Measurements from ENCODE around the gene SPEN. TPM values are rescaled to one million over a fixed set of nuclear protein-coding genes. Genes with fewer than 3 reads are reported as not detected.
A peak's percentile ranks its signal among the peaks of the same experiment; 100 is the strongest.

Gene SPEN
- polyA plus RNA-seq, 6 donors from 2014 or later = 0.96 to 63.0 (median 11.5) TPM

DNA sequence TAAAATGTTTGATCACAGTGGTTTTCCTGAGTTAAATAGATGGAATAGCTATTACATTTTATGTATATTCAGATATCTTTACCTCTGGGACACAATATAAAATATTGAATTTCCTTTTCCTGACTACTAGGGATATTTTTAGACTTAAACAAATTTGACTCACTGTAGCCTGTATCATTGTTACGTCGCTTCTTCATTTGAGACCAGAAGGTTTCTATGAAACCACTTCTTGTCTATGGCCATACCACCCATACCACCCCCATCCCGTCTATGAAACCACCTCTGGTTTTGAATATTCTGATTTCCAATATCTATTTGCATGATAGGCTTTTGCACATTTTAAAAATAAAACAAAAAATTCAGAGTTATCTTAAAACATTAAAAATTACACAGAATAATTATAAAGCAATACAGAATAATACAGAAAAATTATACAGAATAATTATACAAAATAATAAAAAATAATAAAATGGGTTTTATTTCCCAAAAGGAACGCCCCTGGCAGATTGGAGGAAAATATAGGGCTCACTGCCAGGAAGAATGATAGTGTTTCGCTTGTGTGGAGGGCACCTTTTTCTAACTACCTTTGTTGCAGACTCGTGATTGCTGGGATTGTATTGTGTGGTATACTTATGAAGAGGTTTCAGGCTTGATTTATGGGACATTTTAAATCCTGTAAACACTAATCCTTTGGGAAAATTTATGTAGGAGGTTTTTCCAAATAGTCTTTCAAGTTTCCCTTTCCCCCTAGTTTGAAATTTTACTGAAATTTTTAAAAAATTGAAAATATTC lies 4.7 kb downstream of the SPEN start:
- H3K27me3 Mint-ChIP-seq = no peaks in the 10 kb centered on the region
- peak overlapping the region in 5 of 6 donors; percentile 57 to 95 (median 87) for H3K27ac Mint-ChIP-seq
- H3K9me3 Mint-ChIP-seq = no peaks in the 10 kb centered on the region
- peaks cover 37 to 64% (median 43%) of the 10 kb centered on the region in 3 donors for H3K4me1 Mint-ChIP-seq
- H3K4me3 Mint-ChIP-seq = peak overlapping the region; percentile 42 to 96 (median 74)
- DNase-seq = peak; percentile 49
- H3K36me3 Mint-ChIP-seq = no peaks in the 10 kb centered on the region
- peak in 1 of 2 donors; percentile 17 for ATAC-seq (ENCODE audit: low read depth in 2 of 2)

DNA sequence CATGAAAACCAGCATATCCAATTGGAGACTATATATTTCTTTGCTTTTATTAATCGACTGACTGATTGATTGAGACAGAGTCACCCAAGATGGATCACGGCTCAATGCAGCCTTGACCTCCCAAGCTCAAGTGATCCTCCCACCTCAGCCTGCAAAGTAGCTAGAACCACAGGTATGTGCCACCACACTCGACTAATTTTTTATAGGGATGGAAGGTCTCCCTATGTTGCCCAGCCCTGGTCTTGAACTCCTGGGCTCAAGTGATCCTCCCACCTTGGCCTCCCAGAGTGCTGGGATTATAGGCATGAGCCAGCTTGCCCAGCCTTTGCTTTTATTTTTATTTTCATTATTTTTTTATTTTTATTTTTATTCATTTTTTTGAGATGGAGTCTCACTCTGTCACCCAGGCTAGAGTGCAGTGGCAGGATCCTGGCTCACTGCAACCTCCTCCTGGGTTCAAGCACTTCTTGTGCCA lies 5.4 kb downstream of the SPEN start:
- H3K36me3 Mint-ChIP-seq = no peaks in the 10 kb centered on the region

DNA sequence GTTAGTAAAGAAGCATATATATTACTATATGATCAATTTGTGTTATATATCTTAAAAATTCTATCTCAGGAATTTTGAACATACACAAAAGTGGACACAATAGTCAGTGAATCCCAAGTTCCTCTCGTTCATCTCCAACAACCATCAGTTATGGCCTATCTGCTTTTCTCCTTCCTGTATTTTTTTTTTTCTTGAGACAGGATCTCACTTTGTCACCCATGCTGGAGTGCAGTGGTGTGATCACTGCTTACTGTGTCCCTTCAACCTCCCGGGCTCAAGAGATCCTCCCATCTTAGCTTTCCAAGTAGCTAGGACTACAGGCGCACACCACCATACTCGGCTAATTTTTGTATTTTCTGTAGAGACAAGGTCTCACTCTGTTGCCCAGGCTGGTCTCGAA lies 9.4 kb downstream of the SPEN start:
- H3K27ac Mint-ChIP-seq = peak overlapping the region in 2 of 6 donors; percentile 38 to 85
- peaks cover 16 to 61% (median 28%) of the 10 kb centered on the region in 3 donors for H3K4me1 Mint-ChIP-seq
- DNase-seq = no peak
- H3K36me3 Mint-ChIP-seq = no peaks in the 10 kb centered on the region
- peak overlapping the region in 1 of 8 donors; percentile 45 for H3K4me3 Mint-ChIP-seq
- ATAC-seq (ENCODE audit: low read depth in 2 of 2) = no peak
- H3K9me3 Mint-ChIP-seq = no peaks in the 10 kb centered on the region
- H3K27me3 Mint-ChIP-seq = no peaks in the 10 kb centered on the region

More for the DNA sequence above, 5.4 kb downstream of the SPEN start:
- Mint-ChIP-seq H3K4me1 (peaks cover 37 to 66% (median 45%) of the 10 kb centered on the region in 3 donors), H3K27me3 (no peaks in the 10 kb centered on the region), H3K27ac (peak overlapping the region in 3 of 6 donors; percentile 66 to 81 (median 69)), H3K4me3 (peak overlapping the region in 4 of 8 donors; percentile 33 to 47 (median 40)), H3K9me3 (no peaks in the 10 kb centered on the region)
- DNase-seq = no peak
- ATAC-seq (ENCODE audit: low read depth in 2 of 2) = no peak

DNA sequence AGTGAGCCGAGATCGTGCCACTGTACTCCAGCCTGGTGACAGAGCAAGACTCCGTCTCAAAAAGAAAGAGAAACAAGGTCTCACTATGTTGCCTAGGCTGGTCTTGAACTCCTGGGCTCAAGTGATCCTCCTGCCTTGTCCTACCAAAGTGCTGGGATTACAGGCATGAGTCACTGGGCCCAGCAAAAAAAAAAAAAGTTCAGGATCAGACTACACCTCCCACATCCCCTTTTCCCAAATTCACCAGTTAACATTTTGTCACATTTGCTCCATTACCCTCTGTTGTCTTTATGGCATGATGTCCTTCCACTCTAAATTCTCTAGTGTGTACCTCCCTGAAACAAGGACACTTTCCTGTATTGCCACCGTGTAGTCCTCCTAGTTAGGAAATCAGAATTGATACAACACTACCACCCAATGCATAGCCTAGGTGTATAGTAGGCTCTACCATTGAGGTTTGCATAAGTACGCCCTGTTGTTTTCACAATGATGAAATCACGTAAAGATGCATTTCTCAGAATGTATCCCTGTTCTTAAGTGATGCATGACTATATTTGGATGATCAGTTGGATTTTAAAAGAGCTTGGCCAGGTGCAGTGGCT lies 10.7 kb downstream of the SPEN start:
- ATAC-seq (ENCODE audit: low read depth in 2 of 2) (no peak), DNase-seq (no peak)
- peak overlapping the region in 3 of 6 donors; percentile 6 to 33 (median 29) for H3K27ac Mint-ChIP-seq
- H3K36me3 Mint-ChIP-seq = no peaks in the 10 kb centered on the region
- H3K27me3 Mint-ChIP-seq = no peaks in the 10 kb centered on the region
- peak overlapping the region in 4 of 8 donors; percentile 2 to 42 (median 30) for H3K4me3 Mint-ChIP-seq
- H3K4me1 Mint-ChIP-seq = peaks cover 6 to 57% (median 32%) of the 10 kb centered on the region in 3 donors
- no peaks in the 10 kb centered on the region for H3K9me3 Mint-ChIP-seq

GRCh38 chr1:15858672-15859372 lies 11.3 kb downstream of the SPEN start:
- no peak for DNase-seq
- Mint-ChIP-seq H3K27ac (peak overlapping the region in 1 of 6 donors; percentile 6), H3K36me3 (no peaks in the 10 kb centered on the region), H3K4me1 (peaks cover 11 to 60% (median 38%) of the 10 kb centered on the region in 3 donors), H3K4me3 (peak overlapping the region in 2 of 8 donors; percentile 20 to 41), H3K27me3 (no peaks in the 10 kb centered on the region), H3K9me3 (no peaks in the 10 kb centered on the region)
- no peak for ATAC-seq (ENCODE audit: low read depth in 2 of 2)

DNA sequence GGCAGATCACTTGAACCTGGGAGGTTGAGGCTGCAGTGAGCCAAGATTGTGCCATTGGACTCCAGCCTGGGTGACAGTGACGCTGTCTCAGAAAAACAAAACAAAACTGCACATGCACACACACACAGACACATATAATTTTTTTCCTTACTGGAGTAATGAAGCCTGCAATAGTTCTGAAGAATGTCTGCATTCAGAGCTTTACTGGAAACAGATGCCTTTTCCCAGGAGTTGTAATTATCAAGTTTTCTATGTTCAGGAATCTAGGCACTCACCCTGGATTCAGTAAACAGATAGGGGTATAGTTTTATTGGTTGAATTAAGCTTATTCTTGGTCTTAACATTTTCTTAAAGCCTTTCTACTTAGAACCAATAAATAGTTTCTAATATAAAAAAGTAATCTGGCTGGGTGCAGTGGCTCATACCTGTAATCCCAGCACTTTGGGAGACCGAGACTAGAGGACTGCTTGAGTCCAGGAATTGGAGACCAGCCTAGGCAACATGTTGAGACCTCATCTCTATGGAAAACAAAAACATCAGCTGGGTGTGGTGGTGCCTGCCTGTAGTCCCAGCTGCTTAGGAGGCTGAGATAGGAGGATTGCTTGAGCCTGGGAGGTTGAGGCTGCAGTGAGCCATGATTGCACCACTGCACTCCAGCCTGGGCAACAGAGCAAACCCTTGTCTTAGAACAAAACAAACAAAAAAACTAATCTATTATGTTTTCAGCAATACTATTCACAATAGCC lies 15.8 kb downstream of the SPEN start:
- ATAC-seq (ENCODE audit: low read depth in 2 of 2) = no peak
- Mint-ChIP-seq H3K27me3 (no peaks in the 10 kb centered on the region), H3K27ac (peak overlapping the region in 3 of 6 donors; percentile 11 to 68 (median 12)), H3K4me3 (peak overlapping the region in 1 of 8 donors; percentile 20), H3K4me1 (peaks cover 20 to 70% (median 44%) of the 10 kb centered on the region in 3 donors), H3K9me3 (no peaks in the 10 kb centered on the region), H3K36me3 (no peaks in the 10 kb centered on the region)
- DNase-seq = no peak

GRCh38 chr1:15866721-15867201 lies 19.3 kb downstream of the SPEN start:
- DNase-seq = no peak
- no peak for ATAC-seq (ENCODE audit: low read depth in 2 of 2)
- H3K4me3 Mint-ChIP-seq = no peak overlapping the region
- no peaks in the 10 kb centered on the region for H3K9me3 Mint-ChIP-seq
- H3K27me3 Mint-ChIP-seq = no peaks in the 10 kb centered on the region
- H3K4me1 Mint-ChIP-seq = peaks cover 38 to 67% (median 52%) of the 10 kb centered on the region in 3 donors
- peak overlapping the region in 3 of 6 donors; percentile 5 to 47 (median 13) for H3K27ac Mint-ChIP-seq
- no peaks in the 10 kb centered on the region for H3K36me3 Mint-ChIP-seq

GRCh38 chr1:15867288-15867687 lies 19.8 kb downstream of the SPEN start:
- no peaks in the 10 kb centered on the region for H3K27me3 Mint-ChIP-seq
- DNase-seq (no peak), ATAC-seq (ENCODE audit: low read depth in 2 of 2) (no peak)
- H3K4me3 Mint-ChIP-seq = peak overlapping the region in 1 of 8 donors; percentile 25
- peaks cover 38 to 72% (median 52%) of the 10 kb centered on the region in 3 donors for H3K4me1 Mint-ChIP-seq
- no peaks in the 10 kb centered on the region for H3K9me3 Mint-ChIP-seq
- H3K27ac Mint-ChIP-seq = peak overlapping the region in 2 of 6 donors; percentile 13 to 42
- H3K36me3 Mint-ChIP-seq = no peaks in the 10 kb centered on the region

GRCh38 chr1:15869413-15869812 lies 21.9 kb downstream of the SPEN start:
- Mint-ChIP-seq H3K9me3 (no peaks in the 10 kb centered on the region), H3K4me3 (no peak overlapping the region), H3K27ac (peak overlapping the region in 1 of 6 donors; percentile 81), H3K4me1 (peaks cover 36 to 69% (median 47%) of the 10 kb centered on the region in 3 donors), H3K27me3 (no peaks in the 10 kb centered on the region), H3K36me3 (peaks cover 0 to 4% of the 10 kb centered on the region in 2 donors)
- ATAC-seq (ENCODE audit: low read depth in 2 of 2) (no peak), DNase-seq (no peak)

GRCh38 chr1:15870421-15870820 lies 22.9 kb downstream of the SPEN start:
- Mint-ChIP-seq H3K36me3 (peaks cover 0 to 4% of the 10 kb centered on the region in 2 donors), H3K4me1 (peaks cover 36 to 67% (median 53%) of the 10 kb centered on the region in 3 donors), H3K9me3 (no peaks in the 10 kb centered on the region), H3K4me3 (no peak overlapping the region), H3K27ac (peak overlapping the region in 4 of 6 donors; percentile 1 to 81 (median 48)), H3K27me3 (no peaks in the 10 kb centered on the region)
- no peak for DNase-seq
- ATAC-seq (ENCODE audit: low read depth in 2 of 2) = no peak

DNA sequence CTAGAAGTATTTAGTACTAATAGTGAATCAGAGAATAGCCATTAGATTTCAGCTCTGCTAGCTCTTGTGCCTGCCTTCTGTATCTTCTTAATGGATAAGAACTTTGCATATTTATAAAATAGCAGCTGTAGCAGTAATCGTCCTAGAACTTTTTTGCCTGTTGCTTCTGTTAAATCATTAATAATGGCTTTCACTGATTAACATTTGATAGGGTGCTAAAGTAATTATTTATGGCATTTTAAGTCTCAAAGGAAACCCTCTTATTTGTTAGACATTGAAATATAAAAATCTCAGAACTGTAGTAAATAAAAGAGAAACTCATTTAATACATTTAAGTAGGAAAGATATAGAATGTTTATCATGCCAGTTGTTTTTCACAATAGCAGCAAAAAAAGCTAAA lies 27.0 kb downstream of the SPEN start:
- ATAC-seq (ENCODE audit: low read depth in 2 of 2) = no peak
- H3K4me3 Mint-ChIP-seq = no peak overlapping the region
- peak overlapping the region in 3 of 6 donors; percentile 47 to 67 (median 53) for H3K27ac Mint-ChIP-seq
- H3K36me3 Mint-ChIP-seq = peaks cover 0 to 11% of the 10 kb centered on the region in 2 donors
- DNase-seq = no peak
- no peaks in the 10 kb centered on the region for H3K9me3 Mint-ChIP-seq
- H3K4me1 Mint-ChIP-seq = peaks cover 30 to 68% (median 55%) of the 10 kb centered on the region in 3 donors
- no peaks in the 10 kb centered on the region for H3K27me3 Mint-ChIP-seq

DNA sequence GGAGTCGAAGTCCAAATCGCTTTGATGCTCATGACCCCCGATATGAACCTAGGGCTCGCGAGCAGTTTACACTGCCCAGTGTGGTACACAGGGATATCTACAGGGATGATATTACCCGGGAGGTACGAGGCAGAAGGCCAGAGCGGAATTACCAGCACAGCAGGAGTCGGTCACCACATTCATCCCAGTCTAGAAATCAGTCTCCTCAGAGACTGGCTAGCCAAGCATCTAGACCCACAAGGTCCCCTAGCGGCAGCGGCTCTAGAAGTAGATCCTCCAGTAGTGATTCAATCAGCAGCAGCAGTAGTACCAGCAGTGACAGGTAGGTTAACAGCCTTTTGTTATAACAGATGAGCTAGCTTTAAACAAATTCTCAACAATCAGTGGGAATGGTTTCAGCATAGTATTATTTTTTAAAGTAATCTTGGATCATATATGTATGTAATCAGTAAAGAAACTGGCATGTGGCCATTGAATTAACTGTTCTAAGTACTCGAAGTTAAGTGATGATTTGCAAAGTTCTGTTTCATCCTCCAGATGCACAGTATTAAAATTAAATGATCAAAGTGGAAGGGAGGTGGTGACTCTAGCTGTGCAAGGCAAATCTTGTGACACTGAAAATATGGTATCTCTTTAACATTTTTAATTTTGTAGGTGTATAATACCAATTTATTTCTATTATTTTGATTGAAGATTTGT lies 29.0 kb downstream of the SPEN start:
- ATAC-seq (ENCODE audit: low read depth in 2 of 2) = no peak

More for the DNA sequence above, 29.0 kb downstream of the SPEN start:
- Mint-ChIP-seq H3K4me3 (no peak overlapping the region), H3K27ac (peak overlapping the region in 1 of 6 donors; percentile 72), H3K9me3 (no peaks in the 10 kb centered on the region), H3K4me1 (peaks cover 14 to 73% (median 53%) of the 10 kb centered on the region in 3 donors), H3K27me3 (no peaks in the 10 kb centered on the region), H3K36me3 (peaks cover 0 to 11% of the 10 kb centered on the region in 2 donors)
- no peak for DNase-seq

Data from naive B cell (primary cell).